ENCODE measurements around the gene ANO7. TPM values are rescaled to one million over a fixed set of nuclear protein-coding genes. Genes with fewer than 3 reads are reported as not detected.

ANO7 gene
- total RNA-seq, 1 experiment from 2014 or later: 6.9 TPM

GRCh38 chr2:241158546-241158900 lies 30.0 kb upstream of the ANO7 start:
- Histone ChIP-seq H3K27me3 (ENCODE audit: control insufficient read depth, insufficient read depth, low read length) (no peaks in the 10 kb centered on the region), H3K9me3 (ENCODE audit: control insufficient read depth, insufficient read depth, low read depth, low read length) (no peaks in the 10 kb centered on the region), H3K27ac (ENCODE audit: low read length) (no peak overlapping the region), H3K4me3 (ENCODE audit: low read depth in 2 of 2, low read length in 2 of 2) (no peak overlapping the region), H3K4me1 (ENCODE audit: control insufficient read depth, insufficient read depth, low read length) (no peaks in the 10 kb centered on the region), H3K36me3 (ENCODE audit: control insufficient read depth, insufficient read depth, low read length) (0 out of 2 replicates have a peak, but pooled peaks cover 2% of the 10 kb centered on the region)
- TF ChIP-seq REST (IDR thresholded peaks at IDR 0.05; ENCODE audit: insufficient read depth in 1 of 2, low read depth in 2 of 2, low read length in 1 of 2) (no peak), POLR2AphosphoS5 (IDR thresholded peaks at IDR 0.05; ENCODE audit: low read depth, low read length) (no peak), TCF7L2 (IDR thresholded peaks at IDR 0.05; ENCODE audit: low read depth, low read length) (no peak), SIN3A (IDR thresholded peaks at IDR 0.05; ENCODE audit: borderline replicate concordance, insufficient read depth, low read depth, low read length) (no peak), CTCF (IDR thresholded peaks at IDR 0.05) (no peak)
- no TSS peak for BruUV-seq (replicated peaks)
- intact Hi-C loops (cut with micrococcal nuclease; ENCODE audit: unreplicated experiment): no loop called here
- no peak for DNase-seq (ENCODE audit: low read depth, low spot score)
- in situ Hi-C loops (cut with HindIII; ENCODE audit: low pct_unique_long_range_greater_than_20kb, low sequenced_read_pairs): no loop called here
- ChIA-PET CTCF (no interaction called here), POLR2A (no interaction called here)
- no peak for ATAC-seq

GRCh38 chr2:241159116-241159515 lies 29.4 kb upstream of the ANO7 start:
- 0 out of 2 replicates have a peak, but pooled peaks cover 2% of the 10 kb centered on the region for H3K36me3 ChIP-seq (ENCODE audit: control insufficient read depth, insufficient read depth, low read length)
- no peaks in the 10 kb centered on the region for H3K4me1 ChIP-seq (ENCODE audit: control insufficient read depth, insufficient read depth, low read length)
- no peak overlapping the region for H3K4me3 ChIP-seq (ENCODE audit: low read depth in 2 of 2, low read length in 2 of 2)
- H3K9me3 ChIP-seq (ENCODE audit: control insufficient read depth, insufficient read depth, low read depth, low read length): no peaks in the 10 kb centered on the region
- TF ChIP-seq SIN3A (IDR thresholded peaks at IDR 0.05; ENCODE audit: borderline replicate concordance, insufficient read depth, low read depth, low read length): no peak
- TF ChIP-seq TCF7L2 (IDR thresholded peaks at IDR 0.05; ENCODE audit: low read depth, low read length): no peak
- TF ChIP-seq CTCF (IDR thresholded peaks at IDR 0.05): no peak
- no peak for TF ChIP-seq REST (IDR thresholded peaks at IDR 0.05; ENCODE audit: insufficient read depth in 1 of 2, low read depth in 2 of 2, low read length in 1 of 2)
- TF ChIP-seq POLR2AphosphoS5 (IDR thresholded peaks at IDR 0.05; ENCODE audit: low read depth, low read length): no peak
- no TSS peak for BruUV-seq (replicated peaks)
- intact Hi-C loops (cut with micrococcal nuclease; ENCODE audit: unreplicated experiment) (no loop called here), in situ Hi-C loops (cut with HindIII; ENCODE audit: low pct_unique_long_range_greater_than_20kb, low sequenced_read_pairs) (no loop called here)
- DNase-seq (ENCODE audit: low read depth, low spot score): no peak
- ChIA-PET POLR2A (no interaction called here), CTCF (no interaction called here)
- ATAC-seq: no peak
- H3K27ac ChIP-seq (ENCODE audit: low read length): no peak overlapping the region
- no peaks in the 10 kb centered on the region for H3K27me3 ChIP-seq (ENCODE audit: control insufficient read depth, insufficient read depth, low read length)
